Osteocyte (in vitro differentiated cells): ENCODE results near the gene ADARB1. TPM values are rescaled to one million over a fixed set of nuclear protein-coding genes. Genes with fewer than 3 reads are reported as not detected.

Experiments used
- DNase-seq: peaks from one replicate; pipeline ENCODE4 v3.0.0; 2021; ENCODE audit warnings: mixed read lengths; ENCODE audit not compliant: unreplicated experiment; ENCODE audit errors: extremely low spot score
- H3K27ac Mint-ChIP-seq: one replicate; pipeline ENCODE4 v1.8.0; 2021; ENCODE audit warnings: mild to moderate bottlenecking, mixed read lengths; ENCODE audit not compliant: unreplicated experiment
- H3K27me3 Mint-ChIP-seq: one replicate; pipeline ENCODE4 v1.8.0; 2021; ENCODE audit warnings: mixed read lengths; ENCODE audit not compliant: unreplicated experiment
- H3K36me3 Mint-ChIP-seq: one replicate; pipeline ENCODE4 v1.8.0; 2021; ENCODE audit warnings: mixed read lengths; ENCODE audit not compliant: unreplicated experiment
- H3K4me1 Mint-ChIP-seq: one replicate; pipeline ENCODE4 v1.8.0; 2021; ENCODE audit warnings: mixed read lengths; ENCODE audit not compliant: unreplicated experiment
- H3K4me3 Mint-ChIP-seq: one replicate; pipeline ENCODE4 v1.8.0; 2021; ENCODE audit warnings: mild to moderate bottlenecking, moderate library complexity, mixed read lengths; ENCODE audit not compliant: unreplicated experiment
- H3K9me3 Mint-ChIP-seq: one replicate; pipeline ENCODE4 v1.8.0; 2021; ENCODE audit warnings: mixed read lengths; ENCODE audit not compliant: unreplicated experiment
- CTCF ChIP-seq: fragments of 200-600 bp; sonication (generic); IDR thresholded peaks from 2 replicates; pipeline ENCODE4 v1.5.0; 2021; ENCODE audit warnings: antibody characterized with exemption, mild to moderate bottlenecking, moderate library complexity
- total RNA-seq: library from RNA; stranded (reverse); gene quantifications from 2 replicates; pipeline ENCODE4 v1.2.1, GENCODE V29; 2021

Gene ADARB1
- total RNA-seq, 1 donor from 2014 or later, result 126 TPM

DNA sequence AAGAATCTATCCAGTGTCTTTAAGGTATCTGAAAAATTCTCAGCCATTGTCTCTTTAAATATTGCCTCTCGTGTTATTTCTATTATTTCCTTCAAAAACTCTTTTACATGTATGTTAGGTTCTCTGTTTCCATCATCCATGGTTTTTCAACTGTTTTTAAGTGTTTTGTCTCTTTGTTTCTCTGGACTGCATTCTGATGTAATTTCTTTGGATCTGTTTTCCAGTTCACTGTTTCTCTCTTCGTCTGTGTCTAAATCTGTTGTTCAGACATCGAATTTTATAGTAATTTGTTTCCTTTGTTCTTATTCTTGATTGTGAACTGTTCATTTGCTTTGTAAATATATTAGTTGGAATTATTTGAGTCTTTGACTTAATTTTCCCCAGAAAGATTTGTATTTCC, 169.2 kb downstream of the ADARB1 start:
- no peak overlapping the region for H3K4me3 Mint-ChIP-seq
- peaks cover 1% of the 10 kb centered on the region for H3K4me1 Mint-ChIP-seq
- peaks cover 11% of the 10 kb centered on the region for H3K27me3 Mint-ChIP-seq
- peaks cover 25% of the 10 kb centered on the region for H3K9me3 Mint-ChIP-seq
- DNase-seq, result no peak
- TF ChIP-seq CTCF, result no peak
- H3K36me3 Mint-ChIP-seq, result peaks cover 4% of the 10 kb centered on the region
- no peak overlapping the region for H3K27ac Mint-ChIP-seq

DNA sequence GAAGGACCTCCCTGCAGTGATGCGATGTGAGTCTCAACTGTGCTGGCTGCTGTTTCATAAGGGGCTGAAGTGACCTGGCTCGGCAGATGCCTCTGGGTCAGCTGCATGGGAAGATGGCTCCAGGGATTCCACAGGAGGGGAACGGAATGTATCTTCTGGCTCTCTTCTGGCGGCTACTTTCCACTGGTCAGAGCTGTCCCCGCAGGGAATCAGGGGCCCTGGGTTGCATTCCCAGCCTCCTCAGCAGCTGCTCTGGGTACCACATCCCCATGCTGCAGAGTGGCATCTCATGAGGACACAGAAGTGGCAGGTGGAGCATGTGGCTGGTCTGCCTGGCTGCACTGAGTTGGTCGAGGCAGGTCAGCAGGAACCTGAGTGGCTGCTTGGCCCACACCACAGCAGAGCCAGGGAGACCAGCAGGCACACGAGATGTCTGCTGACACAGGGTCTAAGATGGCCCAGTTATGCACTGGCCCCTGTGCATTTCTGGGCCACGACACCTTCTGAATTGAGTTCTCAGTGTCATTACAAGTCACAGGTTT, 170.5 kb downstream of the ADARB1 start:
- H3K4me3 Mint-ChIP-seq, result no peak overlapping the region
- H3K27me3 Mint-ChIP-seq, result peaks cover 11% of the 10 kb centered on the region
- H3K27ac Mint-ChIP-seq, result no peak overlapping the region

GRCh38 chr21:45246386-45247320, 172.3 kb downstream of the ADARB1 start:
- H3K9me3 Mint-ChIP-seq, result peaks cover 24% of the 10 kb centered on the region
- no peak overlapping the region for H3K27ac Mint-ChIP-seq
- peaks cover 4% of the 10 kb centered on the region for H3K36me3 Mint-ChIP-seq
- no peak overlapping the region for H3K4me3 Mint-ChIP-seq
- peaks cover 11% of the 10 kb centered on the region for H3K27me3 Mint-ChIP-seq
- TF ChIP-seq CTCF, result no peak
- peaks cover 7% of the 10 kb centered on the region for H3K4me1 Mint-ChIP-seq
- DNase-seq, result peak; percentile 66

More for the DNA sequence above, 170.5 kb downstream of the ADARB1 start:
- Mint-ChIP-seq H3K4me1 (peaks cover 7% of the 10 kb centered on the region), H3K9me3 (peaks cover 25% of the 10 kb centered on the region), H3K36me3 (peaks cover 4% of the 10 kb centered on the region)
- TF ChIP-seq CTCF, result no peak
- peak; percentile 82 for DNase-seq

- H3K27me3 Mint-ChIP-seq, result peaks cover 11% of the 10 kb centered on the region
- no peak for TF ChIP-seq CTCF
- H3K36me3 Mint-ChIP-seq, result peaks cover 4% of the 10 kb centered on the region
- no peak for DNase-seq
- H3K4me1 Mint-ChIP-seq, result peaks cover 14% of the 10 kb centered on the region
- peak overlapping the region; percentile 5 for H3K4me3 Mint-ChIP-seq
- H3K9me3 Mint-ChIP-seq, result peaks cover 18% of the 10 kb centered on the region
- H3K27ac Mint-ChIP-seq, result no peak overlapping the region
These were observed 174.0 kb downstream of the ADARB1 start for GRCh38 chr21:45248301-45248892.

- no peak overlapping the region for H3K27ac Mint-ChIP-seq
- no peak for TF ChIP-seq CTCF
- H3K36me3 Mint-ChIP-seq, result no peaks in the 10 kb centered on the region
- peak; percentile 83 for DNase-seq
- peak overlapping the region; percentile 5 for H3K4me3 Mint-ChIP-seq
- H3K4me1 Mint-ChIP-seq, result peaks cover 16% of the 10 kb centered on the region
- H3K27me3 Mint-ChIP-seq, result peaks cover 11% of the 10 kb centered on the region
- peaks cover 13% of the 10 kb centered on the region for H3K9me3 Mint-ChIP-seq
These were observed 174.6 kb downstream of the ADARB1 start for GRCh38 chr21:45248893-45249381.
